ENCODE results near the gene DDRGK1.

Gene DDRGK1

GRCh38 chr20:3242172-3242692 is 37.8 kb upstream of the DDRGK1 start:
- H3K9me3 Mint-ChIP-seq: peaks cover 6% of the 10 kb centered on the region
- H3K27me3 Mint-ChIP-seq (ENCODE audit: low read depth, poor library complexity): peaks cover 94% of the 10 kb centered on the region
- peaks cover 36% of the 10 kb centered on the region for H3K4me1 Mint-ChIP-seq
- DNase-seq: no peak
- H3K36me3 Mint-ChIP-seq (ENCODE audit: low read depth): no peaks in the 10 kb centered on the region
- peak overlapping the region; percentile 27 for H3K27ac Mint-ChIP-seq
- no peak for TF ChIP-seq CTCF (IDR thresholded peaks at IDR 0.05)
- no peak overlapping the region for H3K4me3 Mint-ChIP-seq

GRCh38 chr20:3240776-3241363 is 36.4 kb upstream of the DDRGK1 start:
- no peak for DNase-seq
- H3K27ac Mint-ChIP-seq: peak overlapping the region; percentile 86
- no peaks in the 10 kb centered on the region for H3K36me3 Mint-ChIP-seq (ENCODE audit: low read depth)
- no peak for TF ChIP-seq CTCF (IDR thresholded peaks at IDR 0.05)
- peaks cover 36% of the 10 kb centered on the region for H3K4me1 Mint-ChIP-seq
- H3K27me3 Mint-ChIP-seq (ENCODE audit: low read depth, poor library complexity): peaks cover 94% of the 10 kb centered on the region
- peaks cover 6% of the 10 kb centered on the region for H3K9me3 Mint-ChIP-seq
- peak overlapping the region; percentile 72 for H3K4me3 Mint-ChIP-seq

GRCh38 chr20:3239867-3240775 is 35.6 kb upstream of the DDRGK1 start:
- Mint-ChIP-seq H3K4me1 (peaks cover 39% of the 10 kb centered on the region), H3K36me3 (ENCODE audit: low read depth) (no peaks in the 10 kb centered on the region), H3K9me3 (peaks cover 6% of the 10 kb centered on the region), H3K27ac (no peak overlapping the region), H3K27me3 (ENCODE audit: low read depth, poor library complexity) (peaks cover 96% of the 10 kb centered on the region), H3K4me3 (peak overlapping the region; percentile 87)
- DNase-seq: peak; percentile 38
- TF ChIP-seq CTCF (IDR thresholded peaks at IDR 0.05): no peak

- TF ChIP-seq CTCF (IDR thresholded peaks at IDR 0.05): no peak
- H3K9me3 Mint-ChIP-seq: peaks cover 6% of the 10 kb centered on the region
- peak; percentile 57 for DNase-seq
- no peak within 1 kb of the TSS for H3K27ac Mint-ChIP-seq
- H3K4me3 Mint-ChIP-seq: peak within 1 kb of the TSS; percentile 87
- H3K27me3 Mint-ChIP-seq (ENCODE audit: low read depth, poor library complexity): peaks cover 95% of the 10 kb centered on the region
- peaks cover 42% of the 10 kb centered on the region for H3K4me1 Mint-ChIP-seq
- H3K36me3 Mint-ChIP-seq (ENCODE audit: low read depth): no peaks in the 10 kb centered on the region
Measured at GRCh38 chr20:3239026-3239866, 34.8 kb upstream of the DDRGK1 start, which contains the start of gene SLC4A11. Gene SLC4A11, minus strand, starts transcription at chr20:3239190. Its CDS starts 53 bp downstream, at chr20:3239137.

GRCh38 chr20:3238616-3239025 is 34.1 kb upstream of the DDRGK1 start:
- no peak for TF ChIP-seq CTCF (IDR thresholded peaks at IDR 0.05)
- Mint-ChIP-seq H3K4me3 (peak overlapping the region; percentile 77), H3K9me3 (peaks cover 6% of the 10 kb centered on the region), H3K36me3 (ENCODE audit: low read depth) (no peaks in the 10 kb centered on the region), H3K27ac (no peak overlapping the region), H3K4me1 (peaks cover 35% of the 10 kb centered on the region), H3K27me3 (ENCODE audit: low read depth, poor library complexity) (peaks cover 88% of the 10 kb centered on the region)
- peak; percentile 57 for DNase-seq

All from nephron progenitor cell (in vitro differentiated cells).